Neural progenitor cell (in vitro differentiated cells): ENCODE results near the gene MICALL2. TPM values are rescaled to one million over a fixed set of nuclear protein-coding genes. Genes with fewer than 3 reads are reported as not detected.

ENCODE experiments used
- DNase-seq: peaks from one replicate; pipeline ENCODE4 v3.0.0-alpha.2; 2016; ENCODE audit warnings: low spot score
- H2AFZ ChIP-seq: fragments of 200-600 bp; sonication (generic); replicated peaks from 2 replicates; pipeline ENCODE4 v1.6.1; 2016; ENCODE audit warnings: antibody characterized with exemption
- H3F3A ChIP-seq: fragments of 200-600 bp; sonication (generic); 2 replicates; pipeline ENCODE4 v1.6.1; 2016; ENCODE audit warnings: antibody characterized with exemption, low read depth
- H3K27ac ChIP-seq: fragments of 200-600 bp; sonication (generic); 2 replicates; pipeline ENCODE4 v1.5.1; 2016; ENCODE audit warnings: mild to moderate bottlenecking
- H3K27me3 ChIP-seq: fragments of 200-600 bp; sonication (generic); 2 replicates; pipeline ENCODE4 v1.6.1; 2016; ENCODE audit warnings: mild to moderate bottlenecking, moderate library complexity
- H3K36me3 ChIP-seq: fragments of 200-600 bp; sonication (generic); 2 replicates; pipeline ENCODE4 v1.5.1; 2016
- H3K4me1 ChIP-seq: fragments of 200-600 bp; sonication (generic); 2 replicates; pipeline ENCODE4 v1.6.1; 2016; ENCODE audit warnings: mixed run types
- H3K4me2 ChIP-seq: fragments of 200-600 bp; sonication (generic); 2 replicates; pipeline ENCODE4 v1.6.1; 2016
- H3K4me3 ChIP-seq: fragments of 200-600 bp; sonication (generic); 2 replicates; pipeline ENCODE4 v1.5.1; 2016
- H3K79me2 ChIP-seq: fragments of 200-600 bp; sonication (generic); 2 replicates; pipeline ENCODE4 v1.6.1; 2016; ENCODE audit warnings: low read depth
- H3K9ac ChIP-seq: fragments of 200-600 bp; sonication (generic); 2 replicates; pipeline ENCODE4 v1.6.1; 2016
- H3K9me3 ChIP-seq: fragments of 200-600 bp; sonication (generic); 2 replicates; pipeline ENCODE4 v1.5.1; 2016; ENCODE audit warnings: low read depth
- H4K20me1 ChIP-seq: fragments of 200-600 bp; sonication (generic); 2 replicates; pipeline ENCODE4 v1.6.1; 2016; ENCODE audit warnings: low read depth
- H3K27ac Mint-ChIP-seq: 3 replicates; pipeline ENCODE4 v1.8.0; 2021; ENCODE audit warnings: mixed read lengths
- H3K27me3 Mint-ChIP-seq: 2 replicates; pipeline ENCODE4 v1.8.0; 2022; ENCODE audit warnings: low read depth, mild to moderate bottlenecking, inconsistent platforms, moderate library complexity, mixed read lengths; ENCODE audit not compliant: insufficient read depth
- H3K36me3 Mint-ChIP-seq: 3 replicates; pipeline ENCODE4 v1.8.0; 2021; ENCODE audit warnings: mixed read lengths
- H3K4me1 Mint-ChIP-seq: 3 replicates; pipeline ENCODE4 v1.8.0; 2021; ENCODE audit warnings: mixed read lengths
- H3K4me3 Mint-ChIP-seq: 3 replicates; pipeline ENCODE4 v1.8.0; 2021; ENCODE audit warnings: mild to moderate bottlenecking, moderate library complexity, mixed read lengths
- H3K9me3 Mint-ChIP-seq: 3 replicates; pipeline ENCODE4 v1.8.0; 2020; ENCODE audit warnings: mixed read lengths
- EZH2 ChIP-seq: fragments of 200-600 bp; sonication (generic); IDR thresholded peaks from 2 replicates; pipeline ENCODE4 v1.6.1; 2017; ENCODE audit warnings: antibody characterized with exemption, mild to moderate bottlenecking, moderate library complexity
- EZH2phosphoT487 ChIP-seq: fragments of 200-600 bp; sonication (generic); IDR thresholded peaks from 2 replicates; pipeline ENCODE4 v1.6.1; 2017; ENCODE audit warnings: antibody characterized with exemption
- total RNA-seq: library from RNA; depleted of rRNA; stranded (reverse); fragments of >200 nt; gene quantifications from 2 replicates; pipeline ENCODE4 v1.2.3, GENCODE V29; 2015; ENCODE audit warnings: low replicate concordance
- TF ChIP-seq, protein P1 (sequence below): fragments of 200-600 bp; sonication (generic); IDR thresholded peaks from 2 replicates; pipeline ENCODE4 v1.5.1; 2017; ENCODE audit warnings: antibody characterized with exemption, mild to moderate bottlenecking

MICALL2 gene
- total RNA-seq, 1 donor from 2014 or later, result 6.0 TPM

DNA sequence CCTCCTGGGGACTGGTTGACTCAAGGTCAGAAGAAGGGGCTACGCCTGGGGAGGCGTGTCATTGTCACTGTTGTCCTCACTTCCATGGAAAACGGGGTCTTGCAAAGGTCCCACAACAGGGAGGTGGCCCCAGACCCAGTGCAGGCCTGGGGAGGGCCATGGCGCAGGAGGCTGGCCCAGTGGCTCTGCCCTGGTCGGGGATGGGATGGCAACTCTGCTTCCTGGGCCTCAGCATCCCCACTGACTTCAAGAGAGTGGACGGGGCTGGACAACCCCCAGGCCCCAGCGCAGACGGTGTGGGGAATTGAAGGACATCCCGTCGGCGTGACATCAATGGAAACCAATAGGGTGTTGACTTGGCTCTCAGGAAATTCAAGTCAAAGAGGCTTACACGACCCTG is 35.2 kb downstream of the MICALL2 start:
- Mint-ChIP-seq H3K4me3 (no peak overlapping the region), H3K27ac (no peak overlapping the region), H3K27me3 (peaks cover 2% of the 10 kb centered on the region), H3K4me1 (peaks cover 9% of the 10 kb centered on the region), H3K36me3 (no peaks in the 10 kb centered on the region), H3K9me3 (no peaks in the 10 kb centered on the region)
- TF ChIP-seq EZH2 (no peak), EZH2phosphoT487 (no peak)
- TF ChIP-seq, protein P1, sequence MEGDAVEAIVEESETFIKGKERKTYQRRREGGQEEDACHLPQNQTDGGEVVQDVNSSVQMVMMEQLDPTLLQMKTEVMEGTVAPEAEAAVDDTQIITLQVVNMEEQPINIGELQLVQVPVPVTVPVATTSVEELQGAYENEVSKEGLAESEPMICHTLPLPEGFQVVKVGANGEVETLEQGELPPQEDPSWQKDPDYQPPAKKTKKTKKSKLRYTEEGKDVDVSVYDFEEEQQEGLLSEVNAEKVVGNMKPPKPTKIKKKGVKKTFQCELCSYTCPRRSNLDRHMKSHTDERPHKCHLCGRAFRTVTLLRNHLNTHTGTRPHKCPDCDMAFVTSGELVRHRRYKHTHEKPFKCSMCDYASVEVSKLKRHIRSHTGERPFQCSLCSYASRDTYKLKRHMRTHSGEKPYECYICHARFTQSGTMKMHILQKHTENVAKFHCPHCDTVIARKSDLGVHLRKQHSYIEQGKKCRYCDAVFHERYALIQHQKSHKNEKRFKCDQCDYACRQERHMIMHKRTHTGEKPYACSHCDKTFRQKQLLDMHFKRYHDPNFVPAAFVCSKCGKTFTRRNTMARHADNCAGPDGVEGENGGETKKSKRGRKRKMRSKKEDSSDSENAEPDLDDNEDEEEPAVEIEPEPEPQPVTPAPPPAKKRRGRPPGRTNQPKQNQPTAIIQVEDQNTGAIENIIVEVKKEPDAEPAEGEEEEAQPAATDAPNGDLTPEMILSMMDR, result no peak
- H3K4me3 ChIP-seq, result no peak overlapping the region
- H3F3A ChIP-seq, result no peaks in the 10 kb centered on the region
- no peaks in the 10 kb centered on the region for H3K9me3 ChIP-seq
- H3K36me3 ChIP-seq, result no peaks in the 10 kb centered on the region
- H3K9ac ChIP-seq, result no peak overlapping the region
- H3K4me1 ChIP-seq, result peaks cover 2% of the 10 kb centered on the region
- H3K4me2 ChIP-seq, result no peak overlapping the region
- no peak for DNase-seq
- H3K27ac ChIP-seq, result no peak overlapping the region
- no peak overlapping the region for H2AFZ ChIP-seq
- H4K20me1 ChIP-seq, result no peaks in the 10 kb centered on the region
- no peaks in the 10 kb centered on the region for H3K27me3 ChIP-seq
- no peaks in the 10 kb centered on the region for H3K79me2 ChIP-seq

DNA sequence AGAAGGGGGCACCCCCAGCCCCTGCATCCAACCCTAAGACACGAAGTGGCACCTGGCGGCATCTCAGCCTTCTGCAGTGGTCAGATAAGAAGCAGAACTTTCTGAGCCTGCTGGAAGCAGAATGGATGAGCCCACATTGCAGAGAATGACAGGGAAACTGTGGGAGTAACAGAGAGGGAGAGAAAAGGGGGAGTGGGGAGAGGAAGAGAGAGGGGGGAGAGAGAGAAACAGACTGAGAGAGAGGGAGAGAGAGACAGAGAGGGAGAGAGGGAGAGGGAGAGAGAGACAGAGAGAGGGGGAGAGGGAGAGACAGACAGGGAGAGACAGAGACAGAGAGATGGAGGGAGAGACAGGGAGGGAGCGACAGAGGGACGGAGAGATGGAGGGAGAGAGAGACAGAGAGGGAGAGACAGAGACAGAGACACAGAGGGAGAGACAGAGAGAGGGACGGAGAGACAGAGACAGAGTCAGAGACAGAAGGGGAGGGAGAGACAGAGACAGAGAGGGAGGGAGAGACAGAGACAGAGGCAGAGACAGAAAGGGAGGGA is 35.9 kb downstream of the MICALL2 start:
- Mint-ChIP-seq H3K9me3 (peaks cover 2% of the 10 kb centered on the region), H3K27ac (no peak overlapping the region), H3K27me3 (peaks cover 2% of the 10 kb centered on the region), H3K36me3 (no peaks in the 10 kb centered on the region), H3K4me3 (no peak overlapping the region), H3K4me1 (peaks cover 9% of the 10 kb centered on the region)
- TF ChIP-seq, protein P1, result no peak
- TF ChIP-seq EZH2phosphoT487 (no peak), EZH2 (no peak)
- Histone ChIP-seq H3K79me2 (no peaks in the 10 kb centered on the region), H3K27ac (no peak overlapping the region), H3K36me3 (no peaks in the 10 kb centered on the region), H3K9me3 (no peaks in the 10 kb centered on the region), H3F3A (peaks cover under 1% of the 10 kb centered on the region), H2AFZ (no peak overlapping the region), H3K4me3 (no peak overlapping the region), H3K4me1 (peaks cover 2% of the 10 kb centered on the region), H3K27me3 (no peaks in the 10 kb centered on the region), H4K20me1 (no peaks in the 10 kb centered on the region), H3K9ac (no peak overlapping the region), H3K4me2 (no peak overlapping the region)
- DNase-seq, result no peak

DNA sequence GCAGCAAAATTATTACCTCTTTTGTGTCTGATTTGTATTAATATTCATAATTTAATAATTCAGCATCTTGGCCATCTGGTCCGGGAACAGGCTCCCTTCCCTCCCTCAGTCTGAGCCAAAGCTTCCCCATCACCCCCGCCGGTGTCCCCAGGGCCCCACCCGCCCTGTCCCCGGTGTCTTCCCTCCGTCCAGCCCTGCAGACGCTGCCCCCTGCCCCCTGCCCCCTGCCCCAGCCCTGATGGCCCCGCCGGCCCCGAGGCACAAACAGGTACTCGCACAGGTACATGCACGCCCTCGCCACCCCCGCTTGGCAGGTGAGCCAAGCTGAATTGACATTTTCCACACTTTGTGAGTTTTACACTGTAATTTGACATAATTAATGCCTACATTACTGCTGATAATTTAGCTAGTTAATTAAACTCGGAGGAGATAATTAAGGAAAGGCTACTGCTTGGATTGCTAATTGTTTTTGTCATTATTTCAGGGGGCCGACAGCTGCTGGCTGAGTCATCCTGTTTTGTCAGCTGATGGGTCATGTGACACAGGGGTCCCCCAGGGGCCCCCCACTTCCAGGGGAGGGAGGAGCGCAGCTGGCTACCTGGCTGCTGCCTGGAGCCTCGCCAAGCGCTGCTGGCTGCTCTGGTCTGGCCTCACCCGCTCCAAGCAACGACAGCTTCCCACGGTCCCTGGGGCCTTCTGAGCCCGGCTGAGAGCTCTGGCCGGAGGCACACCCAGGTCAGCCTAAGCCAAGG is 36.6 kb downstream of the MICALL2 start:
- no peaks in the 10 kb centered on the region for H3K9me3 ChIP-seq
- peaks cover 2% of the 10 kb centered on the region for H3K4me1 ChIP-seq
- Mint-ChIP-seq H3K27ac (no peak overlapping the region), H3K4me3 (no peak overlapping the region), H3K4me1 (peaks cover 10% of the 10 kb centered on the region), H3K9me3 (peaks cover 3% of the 10 kb centered on the region), H3K27me3 (peaks cover 2% of the 10 kb centered on the region), H3K36me3 (no peaks in the 10 kb centered on the region)
- H3K79me2 ChIP-seq, result no peaks in the 10 kb centered on the region
- H3K36me3 ChIP-seq, result no peaks in the 10 kb centered on the region
- no peak for DNase-seq
- no peak for TF ChIP-seq EZH2phosphoT487
- peaks cover 4% of the 10 kb centered on the region for H3F3A ChIP-seq
- no peak overlapping the region for H3K4me3 ChIP-seq
- H3K9ac ChIP-seq, result no peak overlapping the region
- no peak overlapping the region for H3K27ac ChIP-seq
- no peaks in the 10 kb centered on the region for H4K20me1 ChIP-seq
- no peak overlapping the region for H2AFZ ChIP-seq
- H3K4me2 ChIP-seq, result no peak overlapping the region
- peaks cover 2% of the 10 kb centered on the region for H3K27me3 ChIP-seq

DNA sequence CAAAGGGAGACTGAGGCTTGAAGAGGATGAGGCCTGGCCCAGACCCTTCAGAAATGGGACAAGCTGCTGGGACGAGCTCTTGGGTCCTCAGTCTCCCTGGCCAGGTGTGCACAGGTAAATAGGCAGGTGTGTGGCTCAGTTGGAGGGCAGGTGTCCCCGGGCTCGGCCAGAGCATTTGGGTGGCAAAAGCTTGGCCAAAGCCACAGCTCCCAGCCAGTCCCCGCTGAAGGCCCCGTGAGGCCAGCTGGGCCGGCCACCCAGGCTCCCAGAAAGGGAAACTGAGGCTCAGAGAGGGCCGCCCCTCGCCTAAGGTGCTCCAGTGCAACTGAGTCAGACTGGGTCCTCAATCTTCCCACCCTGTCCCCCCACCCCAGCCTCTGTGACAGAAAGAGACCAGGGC is 37.3 kb downstream of the MICALL2 start:
- H2AFZ ChIP-seq, result no peak overlapping the region
- H3K36me3 ChIP-seq, result no peaks in the 10 kb centered on the region
- H4K20me1 ChIP-seq, result no peaks in the 10 kb centered on the region
- H3K79me2 ChIP-seq, result no peaks in the 10 kb centered on the region
- peaks cover 3% of the 10 kb centered on the region for H3K9me3 Mint-ChIP-seq
- H3K27ac ChIP-seq, result no peak overlapping the region
- no peak overlapping the region for H3K4me2 ChIP-seq
- no peak overlapping the region for H3K4me3 Mint-ChIP-seq
- no peak overlapping the region for H3K27ac Mint-ChIP-seq
- peaks cover 10% of the 10 kb centered on the region for H3K27me3 ChIP-seq
- no peaks in the 10 kb centered on the region for H3K36me3 Mint-ChIP-seq
- H3K4me1 ChIP-seq, result peaks cover 2% of the 10 kb centered on the region
- peaks cover 4% of the 10 kb centered on the region for H3F3A ChIP-seq
- H3K27me3 Mint-ChIP-seq, result peaks cover 4% of the 10 kb centered on the region
- H3K9ac ChIP-seq, result no peak overlapping the region
- TF ChIP-seq EZH2phosphoT487, result no peak
- no peak for TF ChIP-seq EZH2
- TF ChIP-seq, protein P1, result no peak
- H3K9me3 ChIP-seq, result no peaks in the 10 kb centered on the region
- no peak overlapping the region for H3K4me3 ChIP-seq
- DNase-seq, result no peak
- H3K4me1 Mint-ChIP-seq, result peaks cover 10% of the 10 kb centered on the region
